HepG2 (cell line): ENCODE data around the gene SCN4B. TPM values are rescaled to one million over a fixed set of nuclear protein-coding genes. Genes with fewer than 3 reads are reported as not detected.

Experiments used
- CAMTA2 ChIP-seq: sonication (generic); formaldehyde crosslinking; IDR thresholded peaks from 2 replicates; pipeline ENCODE4 v1.4.0; 2020; ENCODE audit warnings: mild to moderate bottlenecking, missing genetic modification reagents, borderline replicate concordance
- EZH2 ChIP-seq: conservative IDR thresholded peaks from 2 replicates; pipeline ENCODE4 v1.6.1; 2012; ENCODE audit warnings: mild to moderate bottlenecking, low read depth, low read length, moderate library complexity
- HOXA7 ChIP-seq: sonication (generic); formaldehyde crosslinking; IDR thresholded peaks from 2 replicates; pipeline ENCODE4 v1.8.1; 2022; ENCODE audit warnings: mild to moderate bottlenecking, missing genetic modification reagents, moderate library complexity
- JUNB ChIP-seq: sonication (generic); formaldehyde crosslinking; IDR thresholded peaks from 2 replicates; pipeline ENCODE4 v1.8.0; 2022; ENCODE audit warnings: missing genetic modification reagents, mild to moderate bottlenecking, borderline replicate concordance
- KDM5A ChIP-seq: fragments of 200-600 bp; sonication (generic); IDR thresholded peaks from 2 replicates; pipeline ENCODE4 v1.7.0; 2018; ENCODE audit warnings: antibody characterized with exemption, mild to moderate bottlenecking, low read length, borderline replicate concordance
- KDM6A ChIP-seq: IDR thresholded peaks from 2 replicates; pipeline ENCODE4 v1.6.1; 2016; ENCODE audit warnings: low read depth
- MED1 ChIP-seq: sonication (generic); formaldehyde crosslinking; IDR thresholded peaks from 2 replicates; pipeline ENCODE4 v1.4.0; 2020; ENCODE audit warnings: missing genetic modification reagents
- NR2C2 ChIP-seq: sonication (generic); formaldehyde crosslinking; IDR thresholded peaks from 2 replicates; pipeline ENCODE4 v1.4.0; 2020; ENCODE audit warnings: missing genetic modification reagents, mild to moderate bottlenecking, moderate library complexity, borderline replicate concordance
- ONECUT2 ChIP-seq: sonication (generic); formaldehyde crosslinking; IDR thresholded peaks from 2 replicates; pipeline ENCODE4 v1.4.0; 2020; ENCODE audit warnings: missing genetic modification reagents
- RARA ChIP-seq: IDR thresholded peaks from 2 replicates; pipeline ENCODE4 v1.6.1; 2016; ENCODE audit warnings: missing genetic modification reagents, missing compliant biosample characterization
- SMC3 ChIP-seq: IDR thresholded peaks from 2 replicates; pipeline ENCODE4 v1.6.1; 2011; ENCODE audit warnings: low read length, improper control_type of control experiment
- XRCC5 ChIP-seq: fragments of 200-400 bp; formaldehyde crosslinking; optimal IDR thresholded peaks from 2 replicates; pipeline ENCODE3; 2017; ENCODE audit warnings: mild to moderate bottlenecking, low read length
- ZBTB7A ChIP-seq: sonication (generic); formaldehyde crosslinking; IDR thresholded peaks from 2 replicates; pipeline ENCODE4 v1.8.0; 2022; ENCODE audit warnings: mild to moderate bottlenecking, missing genetic modification reagents
- ZFP41 ChIP-seq: sonication (generic); formaldehyde crosslinking; IDR thresholded peaks from 2 replicates; pipeline ENCODE4 v1.4.0; 2020; ENCODE audit warnings: mild to moderate bottlenecking, missing genetic modification reagents, borderline replicate concordance
- ZFP90 ChIP-seq: sonication (generic); formaldehyde crosslinking; IDR thresholded peaks from 2 replicates; pipeline ENCODE4 v1.8.0; 2022; ENCODE audit warnings: missing genetic modification reagents, mild to moderate bottlenecking, inconsistent platforms, borderline replicate concordance
- ZKSCAN5 ChIP-seq: sonication (generic); formaldehyde crosslinking; IDR thresholded peaks from 2 replicates; pipeline ENCODE4 v1.5.1; 2020; ENCODE audit warnings: mild to moderate bottlenecking, missing genetic modification reagents
- ZMYM2 ChIP-seq: sonication (generic); formaldehyde crosslinking; IDR thresholded peaks from 2 replicates; pipeline ENCODE4 v1.8.0; 2022; ENCODE audit warnings: mild to moderate bottlenecking, missing genetic modification reagents
- ZNF180 ChIP-seq: sonication (generic); formaldehyde crosslinking; IDR thresholded peaks from 2 replicates; pipeline ENCODE4 v1.4.0; 2020; ENCODE audit warnings: low read depth, missing genetic modification reagents, borderline replicate concordance
- ZNF235 ChIP-seq: sonication (generic); formaldehyde crosslinking; IDR thresholded peaks from 2 replicates; pipeline ENCODE4 v1.8.1; 2023; ENCODE audit warnings: mild to moderate bottlenecking, missing genetic modification reagents, borderline replicate concordance
- ZNF253 ChIP-seq: sonication (generic); formaldehyde crosslinking; IDR thresholded peaks from 2 replicates; pipeline ENCODE4 v1.8.0; 2022; ENCODE audit warnings: mild to moderate bottlenecking, missing genetic modification reagents, borderline replicate concordance
- ZNF354B ChIP-seq: sonication (generic); formaldehyde crosslinking; IDR thresholded peaks from 2 replicates; pipeline ENCODE4 v1.8.0; 2022; ENCODE audit warnings: mild to moderate bottlenecking, missing genetic modification reagents
- ZNF496 ChIP-seq: sonication (generic); formaldehyde crosslinking; IDR thresholded peaks from 2 replicates; pipeline ENCODE4 v1.8.1; 2023; ENCODE audit warnings: mild to moderate bottlenecking, moderate library complexity, missing genetic modification reagents; ENCODE audit not compliant: insufficient replicate concordance
- polyA plus RNA-seq, 8 experiments: library from polyadenylated mRNA; depleted of rRNA in 3 of 8; stranded (reverse) in 7 of 8; unstranded in 1 of 8; fragments of >200 nt; fragmentation: Illumina TruSeq in 4 of 8; extraction: Trizol in 4 of 8; gene quantifications; 2 replicates each; pipeline versions ENCODE4 v1.2.1 to v1.2.3, GENCODE V29; 2011 to 2016; ENCODE audit warnings: low read depth in 4 of 8, missing spikeins in 1 of 8, mixed read lengths in 1 of 8; ENCODE audit not compliant: insufficient read depth in 1 of 8
- total RNA-seq, 5 experiments: library from RNA; depleted of rRNA; stranded (reverse); fragments of >200 nt; fragmentation: Illumina TruSeq; extraction: Trizol; gene quantifications; 2 replicates each; pipeline ENCODE4 v1.2.3, GENCODE V29; 2016; ENCODE audit warnings: low read depth in 1 of 5
- TF ChIP-seq, protein P1 (sequence below): sonication (generic); formaldehyde crosslinking; IDR thresholded peaks from 2 replicates; pipeline ENCODE4 v1.5.1; 2020; ENCODE audit warnings: missing genetic modification reagents, mild to moderate bottlenecking, borderline replicate concordance
- TF ChIP-seq, protein P2 (sequence below): sonication (generic); formaldehyde crosslinking; IDR thresholded peaks from 2 replicates; pipeline ENCODE4 v1.4.0; 2020; ENCODE audit warnings: missing genetic modification reagents
- TF ChIP-seq, protein P3 (sequence below): IDR thresholded peaks from 2 replicates; pipeline ENCODE4 v1.6.1; 2016
- TF ChIP-seq, protein P4 (sequence below): sonication (generic); formaldehyde crosslinking; conservative IDR thresholded peaks from 2 replicates; pipeline ENCODE4 v1.4.0; 2020; ENCODE audit warnings: missing genetic modification reagents

Gene SCN4B
- total and polyA plus RNA-seq, 2 of the 13 experiments (the other 11 are each of a cell fraction or from before 2014, with no cell fraction given) = 0.04 to 0.29 TPM

DNA sequence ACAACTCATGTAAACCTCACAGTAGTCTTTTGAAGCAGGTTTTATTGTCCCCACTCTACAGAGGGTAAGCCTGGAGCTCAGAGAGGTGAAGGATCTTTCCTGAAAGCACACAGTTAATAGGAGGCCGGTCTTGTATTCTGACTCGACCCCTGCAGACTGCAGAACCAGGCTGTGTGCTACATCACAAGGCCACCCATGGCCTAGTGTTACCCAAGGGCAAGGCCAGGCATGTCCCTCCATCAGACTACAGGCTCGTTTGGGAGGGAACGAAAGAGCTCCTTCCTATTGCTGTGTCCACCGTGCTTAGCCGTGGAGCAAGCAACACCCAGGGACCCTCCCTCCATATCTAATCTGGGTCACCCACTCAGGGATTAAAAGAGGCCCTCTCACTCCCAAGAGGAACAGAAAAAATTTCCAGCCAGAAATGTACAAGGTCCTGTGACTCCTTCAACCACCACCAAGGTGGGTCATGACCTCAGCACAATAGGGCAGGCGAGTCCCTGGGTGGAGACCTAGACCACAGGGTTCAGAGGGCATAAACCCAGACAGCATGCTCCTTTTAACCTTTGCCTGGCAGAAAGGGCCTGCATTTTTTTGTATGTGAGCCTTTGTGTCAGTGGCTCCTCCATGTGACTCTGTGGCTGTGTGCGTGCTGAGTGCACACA lies 59.6 kb downstream of the SCN4B start (continued):
- no peak for TF ChIP-seq ZFP41 (CRISPR knock-in tag)
- TF ChIP-seq, protein P1, sequence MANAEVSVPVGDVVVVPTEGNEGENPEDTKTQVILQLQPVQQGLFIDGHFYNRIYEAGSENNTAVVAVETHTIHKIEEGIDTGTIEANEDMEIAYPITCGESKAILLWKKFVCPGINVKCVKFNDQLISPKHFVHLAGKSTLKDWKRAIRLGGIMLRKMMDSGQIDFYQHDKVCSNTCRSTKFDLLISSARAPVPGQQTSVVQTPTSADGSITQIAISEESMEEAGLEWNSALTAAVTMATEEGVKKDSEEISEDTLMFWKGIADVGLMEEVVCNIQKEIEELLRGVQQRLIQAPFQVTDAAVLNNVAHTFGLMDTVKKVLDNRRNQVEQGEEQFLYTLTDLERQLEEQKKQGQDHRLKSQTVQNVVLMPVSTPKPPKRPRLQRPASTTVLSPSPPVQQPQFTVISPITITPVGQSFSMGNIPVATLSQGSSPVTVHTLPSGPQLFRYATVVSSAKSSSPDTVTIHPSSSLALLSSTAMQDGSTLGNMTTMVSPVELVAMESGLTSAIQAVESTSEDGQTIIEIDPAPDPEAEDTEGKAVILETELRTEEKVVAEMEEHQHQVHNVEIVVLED (CRISPR knock-in tag) = no peak
- TF ChIP-seq, protein P2, sequence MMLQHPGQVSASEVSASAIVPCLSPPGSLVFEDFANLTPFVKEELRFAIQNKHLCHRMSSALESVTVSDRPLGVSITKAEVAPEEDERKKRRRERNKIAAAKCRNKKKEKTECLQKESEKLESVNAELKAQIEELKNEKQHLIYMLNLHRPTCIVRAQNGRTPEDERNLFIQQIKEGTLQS (CRISPR knock-in tag) = no peak
- no peak for TF ChIP-seq ZKSCAN5
- TF ChIP-seq ZBTB7A (CRISPR knock-in tag) = no peak
- TF ChIP-seq KDM5A = no peak
- no peak for TF ChIP-seq HOXA7 (CRISPR knock-in tag)
- TF ChIP-seq, protein P3, sequence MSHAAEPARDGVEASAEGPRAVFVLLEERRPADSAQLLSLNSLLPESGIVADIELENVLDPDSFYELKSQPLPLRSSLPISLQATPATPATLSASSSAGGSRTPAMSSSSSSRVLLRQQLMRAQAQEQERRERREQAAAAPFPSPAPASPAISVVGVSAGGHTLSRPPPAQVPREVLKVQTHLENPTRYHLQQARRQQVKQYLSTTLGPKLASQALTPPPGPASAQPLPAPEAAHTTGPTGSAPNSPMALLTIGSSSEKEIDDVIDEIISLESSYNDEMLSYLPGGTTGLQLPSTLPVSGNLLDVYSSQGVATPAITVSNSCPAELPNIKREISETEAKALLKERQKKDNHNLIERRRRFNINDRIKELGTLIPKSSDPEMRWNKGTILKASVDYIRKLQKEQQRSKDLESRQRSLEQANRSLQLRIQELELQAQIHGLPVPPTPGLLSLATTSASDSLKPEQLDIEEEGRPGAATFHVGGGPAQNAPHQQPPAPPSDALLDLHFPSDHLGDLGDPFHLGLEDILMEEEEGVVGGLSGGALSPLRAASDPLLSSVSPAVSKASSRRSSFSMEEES (CRISPR knock-in tag) = no peak
- TF ChIP-seq ONECUT2 = no peak
- TF ChIP-seq ZNF496 (CRISPR knock-in tag) = no peak
- TF ChIP-seq EZH2 = no peak
- TF ChIP-seq JUNB (CRISPR knock-in tag) = no peak
- 0 out of 2 replicates have a peak, but pooled peaks have one; percentile 18 for TF ChIP-seq ZMYM2 (CRISPR knock-in tag)
- TF ChIP-seq MED1 (CRISPR knock-in tag) = 0 out of 2 replicates have a peak, but pooled peaks have one; percentile 6
- TF ChIP-seq, protein P4, sequence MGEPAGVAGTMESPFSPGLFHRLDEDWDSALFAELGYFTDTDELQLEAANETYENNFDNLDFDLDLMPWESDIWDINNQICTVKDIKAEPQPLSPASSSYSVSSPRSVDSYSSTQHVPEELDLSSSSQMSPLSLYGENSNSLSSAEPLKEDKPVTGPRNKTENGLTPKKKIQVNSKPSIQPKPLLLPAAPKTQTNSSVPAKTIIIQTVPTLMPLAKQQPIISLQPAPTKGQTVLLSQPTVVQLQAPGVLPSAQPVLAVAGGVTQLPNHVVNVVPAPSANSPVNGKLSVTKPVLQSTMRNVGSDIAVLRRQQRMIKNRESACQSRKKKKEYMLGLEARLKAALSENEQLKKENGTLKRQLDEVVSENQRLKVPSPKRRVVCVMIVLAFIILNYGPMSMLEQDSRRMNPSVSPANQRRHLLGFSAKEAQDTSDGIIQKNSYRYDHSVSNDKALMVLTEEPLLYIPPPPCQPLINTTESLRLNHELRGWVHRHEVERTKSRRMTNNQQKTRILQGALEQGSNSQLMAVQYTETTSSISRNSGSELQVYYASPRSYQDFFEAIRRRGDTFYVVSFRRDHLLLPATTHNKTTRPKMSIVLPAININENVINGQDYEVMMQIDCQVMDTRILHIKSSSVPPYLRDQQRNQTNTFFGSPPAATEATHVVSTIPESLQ (CRISPR knock-in tag) = no peak
- no peak for TF ChIP-seq XRCC5
- no peak for TF ChIP-seq KDM6A (CRISPR knock-in tag)
- peak; percentile 73 for TF ChIP-seq NR2C2
- no peak for TF ChIP-seq ZNF235 (CRISPR knock-in tag)
- no peak for TF ChIP-seq SMC3
- peak; percentile 93 for TF ChIP-seq RARA (CRISPR knock-in tag)
- no peak for TF ChIP-seq ZNF354B (CRISPR knock-in tag)
- TF ChIP-seq ZNF180 (CRISPR knock-in tag) = no peak
- TF ChIP-seq CAMTA2 (CRISPR knock-in tag) = no peak
- TF ChIP-seq ZFP90 (CRISPR knock-in tag) = no peak
- TF ChIP-seq ZNF253 (CRISPR knock-in tag) = no peak
